H9 (cell line): ENCODE measurements around the gene ANO3. TPM values are rescaled to one million over a fixed set of nuclear protein-coding genes. Genes with fewer than 3 reads are reported as not detected.

Source experiments
- DNase-seq: peaks from one replicate; pipeline ENCODE4 v3.0.0-alpha.2; 2017
- H2AFZ ChIP-seq: one replicate; pipeline ENCODE4 v1.6.1; 2013; ENCODE audit warnings: mild to moderate bottlenecking, low read length, control low read depth, moderate library complexity
- H2AK5ac ChIP-seq: 2 replicates; pipeline ENCODE4 v1.6.1; 2013; ENCODE audit warnings: low read length, control low read depth, mixed read lengths; ENCODE audit not compliant: insufficient read length
- H2BK120ac ChIP-seq: one replicate; pipeline ENCODE4 v1.6.1; 2013; ENCODE audit warnings: low read depth, mild to moderate bottlenecking, low read length, control low read depth, inconsistent platforms; ENCODE audit not compliant: poor library complexity, severe bottlenecking
- H2BK12ac ChIP-seq: 2 replicates; pipeline ENCODE4 v1.6.1; 2013; ENCODE audit warnings: low read length, control low read depth, mixed read lengths, low read depth; ENCODE audit not compliant: insufficient read length
- H2BK15ac ChIP-seq: 2 replicates; pipeline ENCODE4 v1.6.1; 2013; ENCODE audit warnings: low read depth, low read length, control low read depth
- H2BK20ac ChIP-seq: one replicate; pipeline ENCODE4 v1.6.1; 2013; ENCODE audit warnings: low read depth, mild to moderate bottlenecking, low read length, control low read depth, inconsistent platforms; ENCODE audit not compliant: poor library complexity, severe bottlenecking
- H2BK5ac ChIP-seq: 2 replicates; pipeline ENCODE4 v1.6.1; 2013; ENCODE audit warnings: low read length, control low read depth, mixed read lengths; ENCODE audit not compliant: insufficient read length
- H3K14ac ChIP-seq: 2 replicates; pipeline ENCODE4 v1.6.1; 2013; ENCODE audit warnings: low read length, control low read depth; ENCODE audit not compliant: insufficient read depth
- H3K18ac ChIP-seq: 2 replicates; pipeline ENCODE4 v1.6.1; 2013; ENCODE audit warnings: low read depth, mild to moderate bottlenecking, mixed read lengths, low read length, control low read depth; ENCODE audit not compliant: insufficient read length
- H3K23ac ChIP-seq: 2 replicates; pipeline ENCODE4 v1.6.1; 2013; ENCODE audit warnings: low read length, control low read depth, mixed read lengths, low read depth; ENCODE audit not compliant: insufficient read length
- H3K23me2 ChIP-seq: 2 replicates; pipeline ENCODE4 v1.6.1; 2013; ENCODE audit warnings: low read depth, mild to moderate bottlenecking, mixed read lengths, low read length, control low read depth; ENCODE audit not compliant: insufficient read length, poor library complexity, severe bottlenecking
- H3K27ac ChIP-seq: 2 replicates; pipeline ENCODE4 v1.5.1; 2013; ENCODE audit warnings: low read length, control low read depth, mixed read lengths, low read depth; ENCODE audit not compliant: insufficient read length
- H3K27me3 ChIP-seq: 2 replicates; pipeline ENCODE4 v1.6.1; 2013; ENCODE audit warnings: low read length, control low read depth, inconsistent platforms; ENCODE audit not compliant: insufficient read depth
- H3K4ac ChIP-seq: 2 replicates; pipeline ENCODE4 v1.6.1; 2013; ENCODE audit warnings: low read depth, mild to moderate bottlenecking, control low read depth, inconsistent platforms, low read length, moderate library complexity
- H3K4me1 ChIP-seq: 2 replicates; pipeline ENCODE4 v1.6.1; 2013; ENCODE audit warnings: low read length, control low read depth, inconsistent platforms; ENCODE audit not compliant: insufficient read depth
- H3K4me2 ChIP-seq: 2 replicates; pipeline ENCODE4 v1.6.1; 2013; ENCODE audit warnings: low read length, control low read depth, mixed read lengths; ENCODE audit not compliant: insufficient read length, insufficient read depth
- H3K56ac ChIP-seq: 2 replicates; pipeline ENCODE4 v1.6.1; 2013; ENCODE audit warnings: low read depth, mild to moderate bottlenecking, mixed read lengths, low read length, control low read depth; ENCODE audit not compliant: insufficient read length
- H3K79me1 ChIP-seq: 2 replicates; pipeline ENCODE4 v1.6.1; 2013; ENCODE audit warnings: low read depth, mild to moderate bottlenecking, moderate library complexity, low read length, control low read depth, inconsistent platforms; ENCODE audit not compliant: insufficient read depth, poor library complexity, severe bottlenecking
- H3K79me2 ChIP-seq: 2 replicates; pipeline ENCODE4 v1.6.1; 2013; ENCODE audit warnings: low read length, control low read depth, inconsistent platforms; ENCODE audit not compliant: insufficient read depth
- H3K9ac ChIP-seq: 2 replicates; pipeline ENCODE4 v1.6.1; 2013; ENCODE audit warnings: low read length, control low read depth, mixed read lengths; ENCODE audit not compliant: insufficient read length; ENCODE audit errors: extremely low read depth
- H3K9me3 ChIP-seq: one replicate; pipeline ENCODE4 v1.6.1; 2013; ENCODE audit warnings: low read depth, low read length, inconsistent platforms; ENCODE audit not compliant: control insufficient read depth
- H3T11ph ChIP-seq: one replicate; pipeline ENCODE4 v1.6.1; 2013; ENCODE audit warnings: mild to moderate bottlenecking, low read length, control low read depth, inconsistent platforms
- H4K20me1 ChIP-seq: one replicate; pipeline ENCODE4 v1.6.1; 2013; ENCODE audit not compliant: control insufficient read depth, insufficient read length, insufficient read depth
- H4K5ac ChIP-seq: 2 replicates; pipeline ENCODE4 v1.6.1; 2013; ENCODE audit warnings: low read depth, mild to moderate bottlenecking, mixed read lengths, low read length, control low read depth; ENCODE audit not compliant: insufficient read length
- H4K8ac ChIP-seq: replicated peaks from 2 replicates; pipeline ENCODE4 v1.6.1; 2013; ENCODE audit warnings: low read length, control low read depth, mixed read lengths, low read depth; ENCODE audit not compliant: insufficient read length
- H4K91ac ChIP-seq: 2 replicates; pipeline ENCODE4 v1.6.1; 2013; ENCODE audit warnings: low read depth, mild to moderate bottlenecking, moderate library complexity, mixed read lengths, low read length, control low read depth; ENCODE audit not compliant: insufficient read length
- H3K27ac Mint-ChIP-seq, 3 experiments: 2 replicates in 2 of 3; 3 replicates in 1 of 3; pipeline ENCODE4 v1.8.0; 2020 to 2021; ENCODE audit warnings: mixed read lengths in 3 of 3, mild to moderate bottlenecking in 1 of 3, moderate library complexity in 1 of 3
- H3K27me3 Mint-ChIP-seq: 2 replicates; pipeline ENCODE4 v1.8.0; 2021; ENCODE audit warnings: low read depth, mild to moderate bottlenecking, moderate library complexity, mixed read lengths
- H3K36me3 Mint-ChIP-seq, 3 experiments: 2 replicates in 2 of 3; 3 replicates in 1 of 3; pipeline ENCODE4 v1.8.0; 2020 to 2021; ENCODE audit warnings: low read depth in 3 of 3, mixed read lengths in 3 of 3; ENCODE audit not compliant: insufficient read depth in 1 of 3
- H3K4me1 Mint-ChIP-seq, 2 experiments: 2 replicates each; pipeline ENCODE4 v1.8.0; 2020; ENCODE audit warnings: mixed read lengths in 2 of 2
- H3K4me3 Mint-ChIP-seq, 2 experiments: 2 replicates in 1 of 2; 3 replicates in 1 of 2; pipeline ENCODE4 v1.8.0; 2020 to 2021; ENCODE audit warnings: mild to moderate bottlenecking in 2 of 2, mixed read lengths in 2 of 2, moderate library complexity in 1 of 2
- H3K9me3 Mint-ChIP-seq, 2 experiments: 2 replicates in 1 of 2; 3 replicates in 1 of 2; pipeline ENCODE4 v1.8.0; 2020; ENCODE audit warnings: mild to moderate bottlenecking in 2 of 2, mixed read lengths in 2 of 2, moderate library complexity in 1 of 2
- WGBS: extraction: QIAGEN DNeasy Blood & Tissue Kit; methylation state at CpG from one replicate; pipeline ENCODE4 v1.1.7; 2013; ENCODE audit warnings: missing lambda C conversion rate, low lambda C conversion rate, mixed read lengths; ENCODE audit not compliant: insufficient read length; ENCODE audit errors: extremely low coverage; 5-methylcytosine and 5-hydroxymethylcytosine counted together
- total RNA-seq: library from RNA; stranded (reverse); gene quantifications from 2 replicates; pipeline ENCODE4 v1.2.1, GENCODE V29; 2021
- TF ChIP-seq, protein P1 (sequence below): fragments of 200-600 bp; sonication (generic); conservative IDR thresholded peaks from 3 replicates; pipeline ENCODE4 v1.8.0; 2021; ENCODE audit warnings: antibody characterized with exemption, mild to moderate bottlenecking

Gene ANO3
- total RNA-seq, 1 experiment from 2014 or later, result not detected

DNA sequence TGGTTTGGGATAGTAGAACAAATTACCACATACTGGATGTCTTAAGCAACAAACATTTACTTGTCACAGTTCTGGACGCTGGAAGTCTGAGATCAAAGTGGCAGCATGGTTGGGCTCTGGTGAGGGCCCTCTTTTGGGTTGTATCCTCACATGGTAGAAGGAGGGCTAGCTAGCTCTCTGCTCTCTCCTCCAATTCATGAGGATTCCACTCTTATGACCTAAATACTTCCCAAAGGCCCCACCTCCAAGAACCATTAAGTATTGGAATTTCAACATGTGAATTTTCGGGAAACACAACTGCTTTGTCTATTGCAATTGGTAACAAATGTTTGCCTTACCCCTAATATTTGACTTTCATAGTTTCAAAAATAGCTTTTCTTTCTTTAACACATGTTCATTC, 187.5 kb downstream of the ANO3 start:
- H3T11ph ChIP-seq, result no peak overlapping the region

More for the DNA sequence above, 187.5 kb downstream of the ANO3 start:
- Histone ChIP-seq H3K9ac (no peak overlapping the region), H3K79me2 (no peaks in the 10 kb centered on the region), H4K91ac (no peak overlapping the region), H3K23ac (no peak overlapping the region), H2BK15ac (no peak overlapping the region), H3K18ac (no peak overlapping the region), H4K8ac (no peak overlapping the region), H3K14ac (no peak overlapping the region), H3K4me1 (no peaks in the 10 kb centered on the region), H2BK120ac (no peak overlapping the region), H3K27ac (no peak overlapping the region), H4K5ac (no peak overlapping the region), H3K4ac (no peak overlapping the region), H2BK12ac (no peak overlapping the region), H2AK5ac (no peak overlapping the region), H3K27me3 (no peaks in the 10 kb centered on the region; the same call in 1 of the 2 replicates), H2BK20ac (no peak overlapping the region), H3K79me1 (no peaks in the 10 kb centered on the region), H2AFZ (no peak overlapping the region), H3K56ac (no peak overlapping the region), H3K4me2 (no peak overlapping the region), H3K23me2 (no peaks in the 10 kb centered on the region), H3K9me3 (no peaks in the 10 kb centered on the region), H2BK5ac (no peak overlapping the region), H4K20me1 (no peaks in the 10 kb centered on the region)
- H3K4me3 Mint-ChIP-seq, result no peak overlapping the region
- peaks cover 31% of the 10 kb centered on the region for H3K27me3 Mint-ChIP-seq
- no peaks in the 10 kb centered on the region for H3K9me3 Mint-ChIP-seq
- no peaks in the 10 kb centered on the region for H3K36me3 Mint-ChIP-seq
- H3K27ac Mint-ChIP-seq, result no peak overlapping the region
- no peak for DNase-seq
- no CpG with 5 or more reads among the region's 2 CpGs for WGBS
- H3K4me1 Mint-ChIP-seq, result peaks cover 15 to 17% of the 10 kb centered on the region in 2 experiments
- TF ChIP-seq, protein P1, sequence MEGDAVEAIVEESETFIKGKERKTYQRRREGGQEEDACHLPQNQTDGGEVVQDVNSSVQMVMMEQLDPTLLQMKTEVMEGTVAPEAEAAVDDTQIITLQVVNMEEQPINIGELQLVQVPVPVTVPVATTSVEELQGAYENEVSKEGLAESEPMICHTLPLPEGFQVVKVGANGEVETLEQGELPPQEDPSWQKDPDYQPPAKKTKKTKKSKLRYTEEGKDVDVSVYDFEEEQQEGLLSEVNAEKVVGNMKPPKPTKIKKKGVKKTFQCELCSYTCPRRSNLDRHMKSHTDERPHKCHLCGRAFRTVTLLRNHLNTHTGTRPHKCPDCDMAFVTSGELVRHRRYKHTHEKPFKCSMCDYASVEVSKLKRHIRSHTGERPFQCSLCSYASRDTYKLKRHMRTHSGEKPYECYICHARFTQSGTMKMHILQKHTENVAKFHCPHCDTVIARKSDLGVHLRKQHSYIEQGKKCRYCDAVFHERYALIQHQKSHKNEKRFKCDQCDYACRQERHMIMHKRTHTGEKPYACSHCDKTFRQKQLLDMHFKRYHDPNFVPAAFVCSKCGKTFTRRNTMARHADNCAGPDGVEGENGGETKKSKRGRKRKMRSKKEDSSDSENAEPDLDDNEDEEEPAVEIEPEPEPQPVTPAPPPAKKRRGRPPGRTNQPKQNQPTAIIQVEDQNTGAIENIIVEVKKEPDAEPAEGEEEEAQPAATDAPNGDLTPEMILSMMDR, result no peak
